ENCODE measurements around the gene CCNF. TPM values are rescaled to one million over a fixed set of nuclear protein-coding genes. Genes with fewer than 3 reads are reported as not detected.

The CCNF gene
- total RNA-seq, 1 experiment from 2014 or later, result 60.8 TPM

DNA sequence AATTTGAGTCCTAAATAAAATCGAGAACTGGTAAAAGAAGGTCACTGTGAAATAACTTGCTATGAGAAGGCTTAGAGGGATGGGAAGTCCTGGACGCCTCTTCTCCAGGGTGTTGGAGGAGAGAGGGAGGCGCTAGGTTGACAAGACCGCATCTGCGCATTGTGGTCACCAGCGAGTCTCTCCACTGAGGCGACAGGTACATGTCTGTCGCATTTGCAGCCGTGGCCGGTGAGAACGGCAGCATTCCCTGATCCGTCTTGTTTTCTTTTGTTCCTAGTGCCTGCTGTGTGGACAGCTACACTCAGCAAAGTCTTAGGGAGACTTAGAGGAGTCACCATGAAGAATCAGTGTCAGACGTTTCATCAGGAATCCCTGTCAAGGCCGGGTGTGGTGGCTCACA is 76.4 kb downstream of the CCNF start (continued):
- TF ChIP-seq, protein P1, sequence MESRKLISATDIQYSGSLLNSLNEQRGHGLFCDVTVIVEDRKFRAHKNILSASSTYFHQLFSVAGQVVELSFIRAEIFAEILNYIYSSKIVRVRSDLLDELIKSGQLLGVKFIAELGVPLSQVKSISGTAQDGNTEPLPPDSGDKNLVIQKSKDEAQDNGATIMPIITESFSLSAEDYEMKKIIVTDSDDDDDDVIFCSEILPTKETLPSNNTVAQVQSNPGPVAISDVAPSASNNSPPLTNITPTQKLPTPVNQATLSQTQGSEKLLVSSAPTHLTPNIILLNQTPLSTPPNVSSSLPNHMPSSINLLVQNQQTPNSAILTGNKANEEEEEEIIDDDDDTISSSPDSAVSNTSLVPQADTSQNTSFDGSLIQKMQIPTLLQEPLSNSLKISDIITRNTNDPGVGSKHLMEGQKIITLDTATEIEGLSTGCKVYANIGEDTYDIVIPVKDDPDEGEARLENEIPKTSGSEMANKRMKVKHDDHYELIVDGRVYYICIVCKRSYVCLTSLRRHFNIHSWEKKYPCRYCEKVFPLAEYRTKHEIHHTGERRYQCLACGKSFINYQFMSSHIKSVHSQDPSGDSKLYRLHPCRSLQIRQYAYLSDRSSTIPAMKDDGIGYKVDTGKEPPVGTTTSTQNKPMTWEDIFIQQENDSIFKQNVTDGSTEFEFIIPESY (IDR thresholded peaks at IDR 0.05; ENCODE audit: extremely low read depth, insufficient replicate concordance, low read length), result no peak
- no peak for TF ChIP-seq EZH2phosphoT487 (IDR thresholded peaks at IDR 0.05; ENCODE audit: borderline replicate concordance)
- TF ChIP-seq RAD21 (IDR thresholded peaks at IDR 0.05; ENCODE audit: low read depth), result no peak

DNA sequence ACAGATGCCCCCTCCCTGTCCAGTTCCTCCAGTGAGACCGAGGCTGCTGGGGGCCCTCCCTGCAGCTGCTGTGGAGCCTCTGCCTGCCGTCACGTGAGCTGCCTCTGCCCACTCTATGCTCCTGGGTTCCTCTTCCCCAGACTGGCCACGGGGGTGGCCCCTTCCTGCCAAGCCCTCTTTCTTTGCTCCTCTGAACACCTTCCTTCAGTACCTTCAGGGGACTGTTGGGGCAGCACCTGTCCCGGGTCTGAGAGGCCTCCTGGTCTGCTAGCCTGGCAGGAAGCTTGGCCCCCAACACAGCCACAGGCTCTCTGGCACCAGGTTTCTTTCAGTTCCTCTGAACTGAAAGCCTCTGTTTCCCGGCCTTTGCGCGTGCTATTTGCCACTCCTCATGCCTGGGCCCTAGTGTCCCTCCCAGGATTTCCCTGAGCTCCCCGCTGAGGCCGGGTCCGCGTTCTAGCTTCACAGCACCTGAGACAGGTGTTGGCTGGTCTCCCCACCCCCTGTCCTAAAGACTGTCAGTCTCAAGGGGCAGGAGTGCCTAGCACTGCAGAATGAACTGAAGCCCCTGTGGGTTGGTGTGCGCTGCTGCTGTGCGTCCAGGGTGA is 77.9 kb downstream of the CCNF start:
- ChIA-PET POLR2A (no interaction called here), RAD21 (ENCODE audit: low non-redundant PET in 1 of 2, low total read pairs in 2 of 2, uncharacterized antibody in 2 of 2, unreplicated experiment in 2 of 2) (no interaction called here), CTCF (no interaction called here)
- Histone ChIP-seq H3K4me3 (replicated peaks in 1 of 2; ENCODE audit: low read depth in 1 of 2, low read length in 2 of 2) (no peak overlapping the region), H3K79me2 (ENCODE audit: insufficient read depth, low read length) (no peaks in the 10 kb centered on the region), H3K4me1 (ENCODE audit: control insufficient read depth in 1 of 2, insufficient read depth in 2 of 2, low read length in 2 of 2) (peaks cover 0 to 6% of the 10 kb centered on the region in 2 experiments; a peak in 2 of 4 replicates), H3K9ac (ENCODE audit: low read length) (no peak overlapping the region), H3K27ac (ENCODE audit: low read depth, low read length) (no peak overlapping the region), H4K20me1 (ENCODE audit: insufficient read depth) (no peaks in the 10 kb centered on the region), H3K9me2 (ENCODE audit: insufficient read depth) (no peaks in the 10 kb centered on the region), H3K36me3 (ENCODE audit: control insufficient read depth in 1 of 2, insufficient read depth in 2 of 2, low read length in 2 of 2) (no peaks in the 10 kb centered on the region; a peak in 1 of 4 replicates), H3K27me3 (ENCODE audit: insufficient read depth, low read length) (no peaks in the 10 kb centered on the region), H3K4me2 (ENCODE audit: low read length) (no peak overlapping the region), H3K9me3 (ENCODE audit: control insufficient read depth in 1 of 2, insufficient read depth in 1 of 2, low read depth in 1 of 2, low read length in 2 of 2) (no peaks in the 10 kb centered on the region), H2AFZ (ENCODE audit: low read depth, low read length, poor library complexity, severe bottlenecking) (no peak overlapping the region)
- TF ChIP-seq RAD21 (IDR thresholded peaks at IDR 0.05; ENCODE audit: low read depth), result no peak
- TF ChIP-seq POLR2AphosphoS5 (IDR thresholded peaks at IDR 0.05; ENCODE audit: low read depth, low read length), result no peak
- TF ChIP-seq EGR1 (IDR thresholded peaks at IDR 0.05; ENCODE audit: low read depth), result no peak
- TF ChIP-seq, protein P1 (IDR thresholded peaks at IDR 0.05; ENCODE audit: extremely low read depth, insufficient replicate concordance, low read length), result no peak
- no peak for TF ChIP-seq ELF1 (IDR thresholded peaks at IDR 0.05; ENCODE audit: borderline replicate concordance, low read depth)
- TF ChIP-seq JUND (IDR thresholded peaks at IDR 0.05), result no peak
- TF ChIP-seq SP1 (IDR thresholded peaks at IDR 0.05; ENCODE audit: low read depth), result no peak
- TF ChIP-seq SRF (IDR thresholded peaks at IDR 0.05; ENCODE audit: low read depth), result no peak
- no peak for TF ChIP-seq YY1 (IDR thresholded peaks at IDR 0.05; ENCODE audit: extremely low read depth, insufficient replicate concordance, low read depth, low read length)
- TF ChIP-seq CBX3 (IDR thresholded peaks at IDR 0.05; ENCODE audit: low read depth), result no peak
- TF ChIP-seq ZFX (IDR thresholded peaks at IDR 0.05), result no peak
- no TSS peak for BruUV-seq (replicated peaks)
- intact Hi-C loops (cut with micrococcal nuclease), result loop anchor here (10.0 kb wide), 2 partner anchors 242 to 312 kb away; partner anchors contain the start of genes CASKIN1 and RNPS1
- ATAC-seq (peak; percentile 68), DNase-seq (ENCODE audit: low read depth, low spot score) (no peak)
